ENCODE data around the gene KIF26B.

Gene KIF26B

GRCh38 chr1:245177071-245177900 lies 22.5 kb downstream of the KIF26B start:
- Histone ChIP-seq H3K4me1 (ENCODE audit: control extremely low read depth in 1 of 4, control insufficient read depth in 4 of 4, insufficient read depth in 4 of 4, low read length in 3 of 4) (peaks cover 0 to 23% (median 18%) of the 10 kb centered on the region in 4 experiments), H3K4me3 (ENCODE audit: control insufficient read depth in 1 of 7, extremely low read depth in 1 of 7, insufficient read depth in 4 of 7, low read depth in 2 of 7, low read length in 6 of 7) (no peak overlapping the region), H3K27ac (ENCODE audit: insufficient read depth in 1 of 2, low read depth in 1 of 2, low read length in 2 of 2, poor library complexity in 1 of 2, severe bottlenecking in 2 of 2) (no peak overlapping the region), H3K9me3 (ENCODE audit: control extremely low read depth in 1 of 5, control insufficient read depth in 4 of 5, insufficient read depth in 2 of 5, low read depth in 1 of 5, low read length in 4 of 5) (no peaks in the 10 kb centered on the region), H3K27me3 (replicated peaks in 2 of 5; ENCODE audit: control insufficient read depth in 4 of 5, insufficient read depth in 5 of 5, low read length in 4 of 5) (no peaks in the 10 kb centered on the region), H3K36me3 (ENCODE audit: control insufficient read depth in 4 of 4, insufficient read depth in 4 of 4, low read length in 3 of 4) (no peaks in the 10 kb centered on the region)
- ChIA-PET CTCF (interaction anchor here (0.9 kb wide), 1 partner anchor 11 kb away, joined by 4 read pairs; no protein-coding TSS in a partner anchor), POLR2A (interaction anchor here (0.6 kb wide), 1 partner anchor 21 kb away, joined by 3 read pairs; no protein-coding TSS in a partner anchor)
- no peak for DNase-seq
- WGBS (ENCODE audit: insufficient coverage): 98% methylated on average over 7 of the region's 10 CpGs

- no peaks in the 10 kb centered on the region for H3K9me3 ChIP-seq (ENCODE audit: control extremely low read depth in 1 of 5, control insufficient read depth in 4 of 5, insufficient read depth in 2 of 5, low read depth in 1 of 5, low read length in 4 of 5)
- no peak for DNase-seq
- H3K4me1 ChIP-seq (ENCODE audit: control extremely low read depth in 1 of 4, control insufficient read depth in 4 of 4, insufficient read depth in 4 of 4, low read length in 3 of 4): peaks cover 0 to 23% (median 18%) of the 10 kb centered on the region in 4 experiments
- no peaks in the 10 kb centered on the region for H3K27me3 ChIP-seq (replicated peaks in 2 of 5; ENCODE audit: control insufficient read depth in 4 of 5, insufficient read depth in 5 of 5, low read length in 4 of 5)
- ChIA-PET CTCF (interaction anchor here (1.1 kb wide), 1 partner anchor 17 kb away, joined by 3 read pairs; no protein-coding TSS in a partner anchor), POLR2A (no interaction called here)
- no peaks in the 10 kb centered on the region for H3K36me3 ChIP-seq (ENCODE audit: control insufficient read depth in 4 of 4, insufficient read depth in 4 of 4, low read length in 3 of 4)
- no peak overlapping the region for H3K4me3 ChIP-seq (ENCODE audit: control insufficient read depth in 1 of 7, extremely low read depth in 1 of 7, insufficient read depth in 4 of 7, low read depth in 2 of 7, low read length in 6 of 7)
- 78% methylated on average over 8 of the region's 9 CpGs for WGBS (ENCODE audit: insufficient coverage)
- H3K27ac ChIP-seq (ENCODE audit: insufficient read depth in 1 of 2, low read depth in 1 of 2, low read length in 2 of 2, poor library complexity in 1 of 2, severe bottlenecking in 2 of 2): no peak overlapping the region
Measured at GRCh38 chr1:245179706-245180105, 24.9 kb downstream of the KIF26B start.

- Histone ChIP-seq H3K4me1 (ENCODE audit: control extremely low read depth in 1 of 4, control insufficient read depth in 4 of 4, insufficient read depth in 4 of 4, low read length in 3 of 4) (peaks cover 0 to 23% (median 18%) of the 10 kb centered on the region in 4 experiments), H3K27ac (ENCODE audit: insufficient read depth in 1 of 2, low read depth in 1 of 2, low read length in 2 of 2, poor library complexity in 1 of 2, severe bottlenecking in 2 of 2) (no peak overlapping the region), H3K9me3 (ENCODE audit: control extremely low read depth in 1 of 5, control insufficient read depth in 4 of 5, insufficient read depth in 2 of 5, low read depth in 1 of 5, low read length in 4 of 5) (no peaks in the 10 kb centered on the region), H3K27me3 (replicated peaks in 2 of 5; ENCODE audit: control insufficient read depth in 4 of 5, insufficient read depth in 5 of 5, low read length in 4 of 5) (no peaks in the 10 kb centered on the region), H3K36me3 (ENCODE audit: control insufficient read depth in 4 of 4, insufficient read depth in 4 of 4, low read length in 3 of 4) (no peaks in the 10 kb centered on the region), H3K4me3 (ENCODE audit: control insufficient read depth in 1 of 7, extremely low read depth in 1 of 7, insufficient read depth in 4 of 7, low read depth in 2 of 7, low read length in 6 of 7) (no peak overlapping the region)
- DNase-seq: peak; percentile 50 to 92 (median 90)
- POLR2A ChIA-PET: interaction anchor here (0.6 to 0.7 kb wide), 2 partner anchors 74 to 1101 kb away, joined by 4 read pairs; no protein-coding TSS in a partner anchor
- WGBS (ENCODE audit: insufficient coverage): 40% methylated on average over 5 of the region's 6 CpGs
- CTCF ChIA-PET: interaction anchor here (1.1 to 1.8 kb wide), 3 partner anchors 12 to 25 kb away, joined by 3 to 7 read pairs (median 5); no protein-coding TSS in a partner anchor
Measured at GRCh38 chr1:245180496-245181157, 25.8 kb downstream of the KIF26B start.

- H3K4me1 ChIP-seq (ENCODE audit: control extremely low read depth in 1 of 4, control insufficient read depth in 4 of 4, insufficient read depth in 4 of 4, low read length in 3 of 4): peaks cover 0 to 23% (median 18%) of the 10 kb centered on the region in 4 experiments
- no peaks in the 10 kb centered on the region for H3K9me3 ChIP-seq (ENCODE audit: control extremely low read depth in 1 of 5, control insufficient read depth in 4 of 5, insufficient read depth in 2 of 5, low read depth in 1 of 5, low read length in 4 of 5)
- no peaks in the 10 kb centered on the region for H3K27me3 ChIP-seq (replicated peaks in 2 of 5; ENCODE audit: control insufficient read depth in 4 of 5, insufficient read depth in 5 of 5, low read length in 4 of 5)
- CTCF ChIA-PET: interaction anchor here (0.6 to 1.8 kb wide), 3 partner anchors 13 to 25 kb away, joined by 3 to 7 read pairs (median 5); no protein-coding TSS in a partner anchor
- POLR2A ChIA-PET: interaction anchor here (0.6 kb wide), 1 partner anchor 75 kb away, joined by 4 read pairs; no protein-coding TSS in a partner anchor
- WGBS (ENCODE audit: insufficient coverage): 89% methylated on average over 6 of the region's 7 CpGs
- no peaks in the 10 kb centered on the region for H3K36me3 ChIP-seq (ENCODE audit: control insufficient read depth in 4 of 4, insufficient read depth in 4 of 4, low read length in 3 of 4)
- no peak overlapping the region for H3K27ac ChIP-seq (ENCODE audit: insufficient read depth in 1 of 2, low read depth in 1 of 2, low read length in 2 of 2, poor library complexity in 1 of 2, severe bottlenecking in 2 of 2)
- H3K4me3 ChIP-seq (ENCODE audit: control insufficient read depth in 1 of 7, extremely low read depth in 1 of 7, insufficient read depth in 4 of 7, low read depth in 2 of 7, low read length in 6 of 7): no peak overlapping the region
- DNase-seq: no peak
Measured at GRCh38 chr1:245181158-245181517, 26.4 kb downstream of the KIF26B start.

- Histone ChIP-seq H3K27ac (ENCODE audit: insufficient read depth in 1 of 2, low read depth in 1 of 2, low read length in 2 of 2, poor library complexity in 1 of 2, severe bottlenecking in 2 of 2) (no peak overlapping the region), H3K4me3 (ENCODE audit: control insufficient read depth in 1 of 7, extremely low read depth in 1 of 7, insufficient read depth in 4 of 7, low read depth in 2 of 7, low read length in 6 of 7) (no peak overlapping the region), H3K9me3 (ENCODE audit: control extremely low read depth in 1 of 5, control insufficient read depth in 4 of 5, insufficient read depth in 2 of 5, low read depth in 1 of 5, low read length in 4 of 5) (no peaks in the 10 kb centered on the region), H3K36me3 (ENCODE audit: control insufficient read depth in 4 of 4, insufficient read depth in 4 of 4, low read length in 3 of 4) (no peaks in the 10 kb centered on the region), H3K27me3 (replicated peaks in 2 of 5; ENCODE audit: control insufficient read depth in 4 of 5, insufficient read depth in 5 of 5, low read length in 4 of 5) (no peaks in the 10 kb centered on the region), H3K4me1 (ENCODE audit: control extremely low read depth in 1 of 4, control insufficient read depth in 4 of 4, insufficient read depth in 4 of 4, low read length in 3 of 4) (peaks cover 0 to 23% (median 18%) of the 10 kb centered on the region in 4 experiments)
- DNase-seq: no peak
- ChIA-PET CTCF (interaction anchor here (1.8 kb wide), 1 partner anchor 26 kb away, joined by 5 read pairs; no protein-coding TSS in a partner anchor), POLR2A (no interaction called here)
- 100% methylated on average over 1 of the region's 2 CpGs for WGBS (ENCODE audit: insufficient coverage)
Measured at GRCh38 chr1:245182028-245182427, 27.2 kb downstream of the KIF26B start.

- ChIA-PET CTCF (no interaction called here), POLR2A (no interaction called here)
- Histone ChIP-seq H3K4me1 (ENCODE audit: control extremely low read depth in 1 of 4, control insufficient read depth in 4 of 4, insufficient read depth in 4 of 4, low read length in 3 of 4) (peaks cover 0 to 27% (median 23%) of the 10 kb centered on the region in 4 experiments), H3K4me3 (ENCODE audit: control insufficient read depth in 1 of 7, extremely low read depth in 1 of 7, insufficient read depth in 4 of 7, low read depth in 2 of 7, low read length in 6 of 7) (no peak overlapping the region), H3K9me3 (ENCODE audit: control extremely low read depth in 1 of 5, control insufficient read depth in 4 of 5, insufficient read depth in 2 of 5, low read depth in 1 of 5, low read length in 4 of 5) (no peaks in the 10 kb centered on the region), H3K27ac (ENCODE audit: insufficient read depth in 1 of 2, low read depth in 1 of 2, low read length in 2 of 2, poor library complexity in 1 of 2, severe bottlenecking in 2 of 2) (no peak overlapping the region), H3K36me3 (ENCODE audit: control insufficient read depth in 4 of 4, insufficient read depth in 4 of 4, low read length in 3 of 4) (no peaks in the 10 kb centered on the region), H3K27me3 (replicated peaks in 2 of 5; ENCODE audit: control insufficient read depth in 4 of 5, insufficient read depth in 5 of 5, low read length in 4 of 5) (no peaks in the 10 kb centered on the region)
- no CpG with 5 or more reads among the region's 3 CpGs for WGBS (ENCODE audit: insufficient coverage)
- DNase-seq: no peak
Measured at GRCh38 chr1:245183429-245183828, 28.6 kb downstream of the KIF26B start.

Data from common myeloid progenitor, CD34-positive (primary cell).